K562 (cell line): ENCODE measurements around the gene C16orf74. TPM values are rescaled to one million over a fixed set of nuclear protein-coding genes. Genes with fewer than 3 reads are reported as not detected.

Source experiments
- ATAC-seq: fragments of 200-7000 bp; cut with Tn5 transposase; 3 replicates; pipeline ENCODE4 v1.9.1; 2020; ENCODE audit warnings: moderate library complexity
- BruUV-seq: library from RNA; stranded (reverse); fragments of 400-500 nt; replicated peaks from 2 replicates; lab custom pipeline; 2021; lab: Mats Ljungman, UMichigan
- CTCF ChIA-PET: fragments of 300-600 bp; formaldehyde crosslinking; extraction: SDS; loops from one replicate; lab custom pipeline; 2021; ENCODE audit warnings: low intra/inter-chr PET ratio; lab: Yijun Ruan, JAX
- POLR2A ChIA-PET: fragments of 300-600, 350-650 bp; sonication (Branson Sonifier 250); formaldehyde crosslinking; extraction: SDS; loops from one replicate; lab custom pipeline; 2021; ENCODE audit warnings: antibody characterized with exemption, inconsistent platforms; lab: Yijun Ruan, JAX
- DNase-seq, 4 experiments: peaks; one replicate each; pipeline versions ENCODE4 v3.0.0 to v3.0.0-alpha.2; 2011 to 2018; ENCODE audit warnings: low spot score in 3 of 4, mixed read lengths in 3 of 4; ENCODE audit errors: extremely low read depth in 1 of 4
- FAIRE-seq: peaks from 2 replicates; lab custom pipeline; 2011; peaks lifted over from hg19 to GRCh38; lab: Jason Lieb, UNC
- H2AFZ ChIP-seq: 2 replicates; pipeline ENCODE4 v1.6.0; 2011; ENCODE audit warnings: low read depth, low read length, control low read depth, inconsistent platforms
- H3K27ac ChIP-seq: fragments of 200-600 bp; 3 replicates; pipeline ENCODE4 v1.8.0; 2011; ENCODE audit warnings: low read depth, mild to moderate bottlenecking, control low read depth, inconsistent platforms, low read length, moderate library complexity, mixed read lengths; ENCODE audit errors: extremely low read depth
- H3K27me3 ChIP-seq, 2 experiments: fragments of 300-600 bp in 1 of 2; 2 replicates in 1 of 2; 3 replicates in 1 of 2; pipeline versions ENCODE4 v1.6.0 to v1.8.0; 2011; ENCODE audit warnings: inconsistent platforms in 2 of 2, low read length in 2 of 2, mild to moderate bottlenecking in 1 of 2, mixed read lengths in 1 of 2, moderate library complexity in 1 of 2; ENCODE audit not compliant: control insufficient read depth in 2 of 2, insufficient read depth in 2 of 2
- H3K36me3 ChIP-seq: fragments of 300-600 bp; 3 replicates; pipeline ENCODE4 v1.8.0; 2011; ENCODE audit warnings: mild to moderate bottlenecking, low read length, inconsistent platforms; ENCODE audit not compliant: control insufficient read depth, insufficient read depth
- H3K4me1 ChIP-seq, 2 experiments: fragments of 200-600 bp in 1 of 2; replicated peaks in 1 of 2; 2 replicates in 1 of 2; 3 replicates in 1 of 2; pipeline versions ENCODE4 v1.5.1 to v1.8.0; 2011; ENCODE audit warnings: inconsistent platforms in 2 of 2, low read length in 2 of 2, mild to moderate bottlenecking in 1 of 2, mixed read lengths in 1 of 2, moderate library complexity in 1 of 2; ENCODE audit not compliant: control insufficient read depth in 2 of 2, insufficient read depth in 2 of 2
- H3K4me2 ChIP-seq: 2 replicates; pipeline ENCODE4 v1.6.1; 2011; ENCODE audit warnings: low read length, control low read depth, inconsistent platforms, mixed read lengths; ENCODE audit not compliant: insufficient read depth
- H3K4me3 ChIP-seq: fragments of 200-600 bp; sonication (generic), shearing (Covaris generic); 2 replicates; pipeline ENCODE4 v1.5.1; 2016; ENCODE audit warnings: control low read depth, inconsistent platforms
- H3K79me2 ChIP-seq: fragments of 200-600 bp; 3 replicates; pipeline ENCODE4 v1.8.0; 2011; ENCODE audit warnings: low read length, inconsistent platforms; ENCODE audit not compliant: control insufficient read depth, insufficient read depth
- H3K9ac ChIP-seq, 2 experiments: 2 replicates each; pipeline versions ENCODE4 v1.6.0 to v1.6.1; 2011; ENCODE audit warnings: low read depth in 2 of 2, low read length in 2 of 2, control low read depth in 1 of 2, inconsistent platforms in 1 of 2, mild to moderate bottlenecking in 1 of 2, mixed read lengths in 1 of 2; ENCODE audit not compliant: insufficient read depth in 1 of 2
- H3K9me1 ChIP-seq: one replicate; pipeline ENCODE4 v1.6.0; 2011; ENCODE audit warnings: inconsistent platforms, mild to moderate bottlenecking, low read length, moderate library complexity; ENCODE audit not compliant: control insufficient read depth, insufficient read depth
- H3K9me3 ChIP-seq: replicated peaks from 2 replicates; pipeline ENCODE4 v1.5.1; 2011; ENCODE audit warnings: low read depth, low read length, inconsistent platforms; ENCODE audit not compliant: control insufficient read depth, insufficient read depth
- H4K20me1 ChIP-seq: replicated peaks from 2 replicates; pipeline ENCODE4 v1.6.1; 2011; ENCODE audit warnings: low read length, inconsistent platforms, mixed read lengths; ENCODE audit not compliant: control insufficient read depth, insufficient read depth
- HMGN3 ChIP-seq: IDR thresholded peaks from 2 replicates; pipeline ENCODE4 v1.6.1; 2011; ENCODE audit warnings: borderline replicate concordance, low read depth, mild to moderate bottlenecking, mixed read lengths, low read length; ENCODE audit not compliant: insufficient read length; ENCODE audit errors: extremely low read depth
- KLF10 ChIP-seq: fragments of 250-450 bp; sonication (Bioruptor Pico); IDR thresholded peaks from 2 replicates; pipeline ENCODE4 v1.6.1; 2021; ENCODE audit warnings: matching md5 sums
- MAFF ChIP-seq: IDR thresholded peaks from 2 replicates; pipeline ENCODE4 v1.6.1; 2012; ENCODE audit warnings: low read length, improper control_type of control experiment
- POLR2A ChIP-seq: fragments of 450-650 bp; conservative IDR thresholded peaks from 2 replicates; pipeline ENCODE4 v1.6.1; 2016
- POLR2G ChIP-seq: fragments of 200-400 bp; formaldehyde crosslinking; IDR thresholded peaks from 2 replicates; pipeline ENCODE4 v1.6.1; 2017; ENCODE audit warnings: low read depth, mild to moderate bottlenecking, antibody characterized with exemption, low read length, moderate library complexity
- RBFOX2 ChIP-seq: fragments of 200-400 bp; formaldehyde crosslinking; IDR thresholded peaks from 2 replicates; pipeline ENCODE4 v1.6.1; 2017; ENCODE audit warnings: low read depth, mild to moderate bottlenecking, low read length, moderate library complexity
- RBM22 ChIP-seq: fragments of 200-400 bp; formaldehyde crosslinking; IDR thresholded peaks from 2 replicates; pipeline ENCODE4 v1.6.1; 2018; ENCODE audit warnings: low read length, low read depth; ENCODE audit not compliant: poor library complexity, severe bottlenecking
- SNRNP70 ChIP-seq: fragments of 200-400 bp; formaldehyde crosslinking; optimal IDR thresholded peaks from 2 replicates; pipeline ENCODE3; 2017; ENCODE audit warnings: low read depth, low read length
- SUPT5H ChIP-seq: fragments of 450-650 bp; IDR thresholded peaks from 2 replicates; pipeline ENCODE4 v1.6.1; 2016
- WHSC1 ChIP-seq: IDR thresholded peaks from one replicate; pipeline ENCODE4 v1.6.1; 2012; ENCODE audit warnings: low read length, control low read depth, inconsistent platforms
- WGBS: fragments of 100-300 bp; shearing (Covaris generic); methylation state at CpG from one replicate; pipeline ENCODE4 v1.1.6; 2016; ENCODE audit warnings: low coverage, mixed read lengths; ENCODE audit not compliant: insufficient coverage; ENCODE audit errors: missing lambda C conversion rate; 5-methylcytosine and 5-hydroxymethylcytosine counted together
- in situ Hi-C: fragments of 300-500 bp; cut with MboI; formaldehyde crosslinking; loops from 4 replicates; pipeline ENCODE4 v1.15.0; 2018; ENCODE audit warnings: inconsistent platforms, mixed read lengths
- intact Hi-C: fragments of 100-400 bp; cut with micrococcal nuclease; formaldehyde crosslinking; loops from 2 replicates; pipeline ENCODE4 v1.14.2; 2022
- polyA plus RNA-seq, 8 experiments: library from polyadenylated mRNA; depleted of rRNA in 4 of 8; stranded (reverse) in 5 of 8; unstranded in 3 of 8; fragments of >200 nt; fragmentation: Nextera tagmentation in 2 of 8; fragmentation: Illumina TruSeq in 1 of 8; extraction: Ambion mirVana in 2 of 8; extraction: Trizol in 1 of 8; gene quantifications; 2 replicates each; pipeline versions ENCODE4 v1.2.1 to v1.2.3, GENCODE V29; 2011 to 2014; ENCODE audit warnings: inconsistent platforms in 1 of 8, missing spikeins in 1 of 8
- total RNA-seq, 7 experiments: library from RNA; depleted of rRNA in 6 of 7; stranded (reverse); fragments of >200 nt in 6 of 7; fragmentation: Illumina TruSeq in 2 of 7; extraction: Trizol in 2 of 7; gene quantifications; 2 replicates each; pipeline versions ENCODE4 v1.2.1 to v1.2.3, GENCODE V29; 2011 to 2021; ENCODE audit warnings: low replicate concordance in 1 of 7
- TF ChIP-seq, protein P1 (sequence below): IDR thresholded peaks from 3 replicates; pipeline ENCODE4 v1.6.1; 2011; ENCODE audit warnings: borderline replicate concordance, mild to moderate bottlenecking, moderate library complexity; ENCODE audit not compliant: insufficient read length; ENCODE audit errors: extremely low read depth

The C16orf74 gene
- total and polyA plus RNA-seq, 9 of the 15 experiments (the other 6 are each of a cell fraction or from before 2014, with no cell fraction given) = not detected

DNA sequence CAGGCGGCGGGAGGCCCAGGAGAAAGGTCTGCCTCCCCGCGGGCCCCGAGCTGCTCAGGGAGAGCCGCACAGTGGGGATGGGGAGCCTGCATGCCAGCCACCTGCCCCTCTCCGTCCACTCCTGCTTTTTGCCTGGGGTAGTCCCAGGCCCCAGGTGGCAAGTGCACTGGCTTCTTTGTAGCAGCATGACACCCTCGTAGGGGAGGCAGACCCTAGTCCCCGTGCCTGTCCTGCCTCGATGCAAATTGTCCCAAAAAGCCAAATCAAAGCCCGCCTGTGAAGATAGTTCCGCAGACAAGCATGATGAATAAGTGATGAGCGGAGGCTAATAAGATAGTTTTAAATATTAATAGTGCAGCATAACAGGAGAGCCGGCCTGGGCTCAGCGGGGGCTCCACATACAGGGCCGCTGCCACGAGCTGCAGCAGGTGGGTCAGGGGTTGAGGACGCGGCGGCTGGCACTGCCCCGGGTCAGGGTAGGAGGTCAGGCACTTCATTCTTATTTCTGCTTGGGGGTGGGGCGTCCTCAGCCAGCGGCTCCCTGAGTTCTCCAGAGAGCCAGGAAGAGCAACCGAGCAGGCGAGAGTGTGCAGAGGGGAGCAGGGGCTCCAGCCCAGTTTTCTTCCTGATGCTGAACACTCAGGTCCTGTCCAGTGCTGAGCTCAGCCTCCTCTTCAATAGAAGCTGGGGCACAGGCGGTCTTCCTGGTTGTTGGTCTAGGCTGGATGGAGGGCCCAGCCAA is 89.0 kb downstream of the C16orf74 start:
- H3K79me2 ChIP-seq = peaks cover 17% of the 10 kb centered on the region
- H3K9ac ChIP-seq = peak overlapping the region in 1 of 2 experiments; percentile 17; a peak in 1 of 4 replicates
- H3K27me3 ChIP-seq = no peaks in the 10 kb centered on the region
- no peak overlapping the region for H3K4me3 ChIP-seq
- TF ChIP-seq RBM22 (peak; percentile 4), MAFF (no peak), KLF10 (no peak), SNRNP70 (no peak), POLR2G (peak; percentile 73), HMGN3 (no peak), WHSC1 (no peak), RBFOX2 (0 out of 2 replicates have a peak, but pooled peaks have one; percentile 3), POLR2A (0 out of 2 replicates have a peak, but pooled peaks have one; percentile 12), SUPT5H (peak; percentile 27; the same call in 1 of the 2 replicates)
- TF ChIP-seq, protein P1, sequence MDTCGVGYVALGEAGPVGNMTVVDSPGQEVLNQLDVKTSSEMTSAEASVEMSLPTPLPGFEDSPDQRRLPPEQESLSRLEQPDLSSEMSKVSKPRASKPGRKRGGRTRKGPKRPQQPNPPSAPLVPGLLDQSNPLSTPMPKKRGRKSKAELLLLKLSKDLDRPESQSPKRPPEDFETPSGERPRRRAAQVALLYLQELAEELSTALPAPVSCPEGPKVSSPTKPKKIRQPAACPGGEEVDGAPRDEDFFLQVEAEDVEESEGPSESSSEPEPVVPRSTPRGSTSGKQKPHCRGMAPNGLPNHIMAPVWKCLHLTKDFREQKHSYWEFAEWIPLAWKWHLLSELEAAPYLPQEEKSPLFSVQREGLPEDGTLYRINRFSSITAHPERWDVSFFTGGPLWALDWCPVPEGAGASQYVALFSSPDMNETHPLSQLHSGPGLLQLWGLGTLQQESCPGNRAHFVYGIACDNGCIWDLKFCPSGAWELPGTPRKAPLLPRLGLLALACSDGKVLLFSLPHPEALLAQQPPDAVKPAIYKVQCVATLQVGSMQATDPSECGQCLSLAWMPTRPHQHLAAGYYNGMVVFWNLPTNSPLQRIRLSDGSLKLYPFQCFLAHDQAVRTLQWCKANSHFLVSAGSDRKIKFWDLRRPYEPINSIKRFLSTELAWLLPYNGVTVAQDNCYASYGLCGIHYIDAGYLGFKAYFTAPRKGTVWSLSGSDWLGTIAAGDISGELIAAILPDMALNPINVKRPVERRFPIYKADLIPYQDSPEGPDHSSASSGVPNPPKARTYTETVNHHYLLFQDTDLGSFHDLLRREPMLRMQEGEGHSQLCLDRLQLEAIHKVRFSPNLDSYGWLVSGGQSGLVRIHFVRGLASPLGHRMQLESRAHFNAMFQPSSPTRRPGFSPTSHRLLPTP = no peak
- TF ChIP-seq, all 486 proteins: peak for 5
- Histone ChIP-seq H3K36me3 (peaks cover 99% of the 10 kb centered on the region), H3K9me3 (no peaks in the 10 kb centered on the region), H4K20me1 (peaks cover 35% of the 10 kb centered on the region), H3K4me1 (peaks cover 0 to 22% of the 10 kb centered on the region in 2 experiments; a peak in 1 of 5 replicates), H3K4me2 (no peak overlapping the region), H3K9me1 (no peaks in the 10 kb centered on the region), H2AFZ (no peak overlapping the region), H3K27ac (no peak overlapping the region)
- BruUV-seq = no TSS peak
- POLR2A ChIA-PET = interaction anchor here (0.6 to 1.1 kb wide), 5 partner anchors 16 to 92 kb away, joined by 3 to 4 read pairs (median 3); no protein-coding TSS in a partner anchor
- intact Hi-C loops (no loop called here), in situ Hi-C loops (no loop called here)
- CTCF ChIA-PET = no interaction called here
- FAIRE-seq (no peak), DNase-seq (no peak), ATAC-seq (no peak)
- 96% methylated on average over 23 of the region's 26 CpGs for WGBS
